Measurements from ENCODE around the gene YWHAG. TPM values are rescaled to one million over a fixed set of nuclear protein-coding genes. Genes with fewer than 3 reads are reported as not detected.
"Not testable (repeated sequence)": the region's sequence is repeated elsewhere in the genome, so short reads cannot be mapped to it uniquely, and the experiment has no call there.

The YWHAG gene
- polyA plus RNA-seq, 3 donors, result 36.7 to 168 (median 93.3) TPM

DNA sequence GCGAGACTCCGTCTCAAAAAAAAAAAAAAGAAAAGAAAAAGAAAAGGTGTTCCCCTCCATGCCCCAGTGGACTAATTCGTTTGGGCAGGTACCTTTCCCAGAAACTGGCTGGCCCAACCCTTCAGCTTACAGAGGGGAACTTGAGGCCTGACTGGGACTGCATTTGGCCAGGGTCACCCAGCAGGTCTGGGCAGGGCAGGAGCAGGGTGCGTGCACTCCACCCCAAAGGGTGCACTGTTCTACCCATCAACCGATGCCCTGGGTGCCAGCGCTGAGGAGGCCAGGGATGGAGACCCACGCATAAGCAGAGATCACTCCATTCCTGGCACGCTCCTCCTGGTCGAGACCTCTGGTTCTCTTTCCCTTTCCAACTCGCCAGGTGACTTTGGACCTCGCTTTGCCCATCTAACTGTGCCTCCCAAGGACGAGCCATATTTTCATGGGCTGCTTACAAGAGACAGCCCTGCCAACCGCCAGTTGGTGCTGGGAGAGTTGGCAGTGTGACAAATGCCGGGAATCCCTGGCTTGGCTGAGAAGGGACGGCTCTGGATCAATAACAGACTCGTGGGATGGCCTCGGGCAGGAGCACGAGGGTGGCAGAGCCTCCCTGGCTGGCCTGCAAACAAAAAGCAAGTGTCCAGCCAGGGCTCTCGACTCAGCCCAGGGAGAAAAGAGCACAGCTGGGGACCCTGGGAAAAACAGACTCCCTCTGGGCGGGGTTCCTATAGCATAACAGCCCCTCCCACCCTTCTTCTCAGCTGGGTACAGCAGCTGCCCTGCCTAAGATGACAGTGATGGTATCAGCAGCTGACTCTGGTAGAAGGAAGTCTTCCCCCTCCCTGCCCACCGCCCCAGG is 48.5 kb downstream of the YWHAG start:
- H3K27ac ChIP-seq (ENCODE audit: low read depth, low read length), result no peak overlapping the region
- 24 to 72% (median 71%) methylated on average over 20 to 21 of the region's 21 CpGs for WGBS, 3 donors

DNA sequence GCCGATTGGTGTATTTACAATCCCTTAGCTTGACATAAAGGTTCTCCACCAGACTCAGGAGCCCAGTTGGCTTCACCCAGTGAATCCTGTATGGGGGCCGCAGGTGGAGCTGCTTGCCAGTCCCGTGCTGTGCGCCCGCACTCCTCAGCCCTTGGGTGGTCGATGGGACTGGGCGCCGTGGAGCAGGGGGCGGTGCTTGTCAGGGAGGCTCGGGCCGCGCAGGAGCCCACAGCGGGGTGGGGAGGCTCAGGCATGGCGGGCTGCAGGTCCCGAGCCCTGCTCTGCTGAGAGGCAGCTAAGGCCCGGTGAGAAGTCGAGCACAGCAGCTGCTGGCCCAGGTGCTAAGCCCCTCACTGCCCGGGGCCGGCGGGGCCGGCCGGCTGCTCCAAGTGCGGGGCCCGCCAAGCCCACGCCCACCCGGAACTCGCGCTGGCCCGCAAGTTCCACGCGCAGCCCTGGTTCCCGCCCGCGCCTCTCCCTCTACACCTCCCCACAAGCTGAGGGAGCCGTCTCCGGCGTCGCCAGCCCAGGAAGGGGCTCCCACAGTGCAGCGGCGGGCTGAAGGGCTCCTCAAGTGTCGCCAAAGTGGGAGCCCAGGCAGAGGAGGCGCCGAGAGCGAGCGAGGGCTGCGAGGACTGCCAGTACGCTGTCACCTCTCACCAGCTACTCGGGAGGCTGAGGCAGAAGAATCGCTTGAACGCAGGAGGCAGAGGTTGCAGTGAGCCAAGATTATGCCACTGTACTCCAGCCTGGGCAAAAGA is 49.3 kb downstream of the YWHAG start:
- H3K27ac ChIP-seq (ENCODE audit: low read depth, low read length), result not testable (repeated sequence)

DNA sequence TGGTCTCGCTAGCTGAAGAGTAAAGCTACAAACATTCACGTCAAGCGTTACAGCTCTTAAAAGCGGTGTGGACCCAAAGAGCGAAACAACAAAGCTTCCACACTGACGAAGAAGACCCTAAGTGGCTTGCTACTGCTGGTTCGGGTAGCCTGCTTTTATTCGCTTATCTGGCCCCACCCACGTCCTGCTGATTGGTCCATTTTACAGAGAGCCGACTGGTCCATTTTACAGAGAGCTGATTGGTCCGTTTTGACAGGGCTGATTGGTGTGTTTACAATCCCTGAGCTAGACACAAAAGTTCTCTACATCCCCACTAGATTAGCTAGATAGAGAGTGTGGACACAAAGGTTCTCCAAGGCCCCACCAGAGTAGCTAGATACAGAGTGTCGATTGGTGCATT is 49.9 kb downstream of the YWHAG start:
- 86 to 96% (median 93%) methylated on average over 12 of the region's 12 CpGs for WGBS, 3 donors
- not testable (repeated sequence) for H3K27ac ChIP-seq (ENCODE audit: low read depth, low read length)

More for the DNA sequence above, 49.3 kb downstream of the YWHAG start:
- WGBS, 3 donors, result 93 to 96% (median 94%) methylated on average over 36 to 50 of the region's 50 CpGs

DNA sequence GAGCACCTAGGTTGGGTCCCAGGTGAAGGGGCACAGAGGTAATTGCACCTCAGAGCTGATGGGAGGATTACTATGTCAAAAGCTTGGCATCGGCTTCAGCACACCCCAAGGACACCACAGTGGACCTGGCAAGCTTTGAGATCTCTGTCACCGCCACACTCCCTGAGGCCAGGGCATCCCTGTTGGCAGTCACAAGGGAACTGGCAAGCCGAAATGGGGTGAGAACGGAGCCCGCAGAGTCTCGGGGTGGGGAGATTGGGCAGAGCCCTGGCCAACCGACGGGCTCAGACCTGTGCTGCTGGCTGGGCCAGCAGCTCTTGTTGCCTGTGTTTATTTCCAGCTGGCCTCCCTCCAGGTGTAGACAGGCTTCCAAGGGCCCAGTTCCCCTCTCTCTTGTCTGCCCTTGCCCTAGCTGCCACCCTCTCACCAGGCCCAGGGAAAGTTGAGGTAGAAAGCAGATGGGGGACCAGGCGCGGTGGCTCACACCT is 53.9 kb downstream of the YWHAG start:
- WGBS, 3 donors, result 26 to 69% (median 61%) methylated on average over 10 of the region's 10 CpGs
- H3K27ac ChIP-seq (ENCODE audit: low read depth, low read length), result no peak overlapping the region

DNA sequence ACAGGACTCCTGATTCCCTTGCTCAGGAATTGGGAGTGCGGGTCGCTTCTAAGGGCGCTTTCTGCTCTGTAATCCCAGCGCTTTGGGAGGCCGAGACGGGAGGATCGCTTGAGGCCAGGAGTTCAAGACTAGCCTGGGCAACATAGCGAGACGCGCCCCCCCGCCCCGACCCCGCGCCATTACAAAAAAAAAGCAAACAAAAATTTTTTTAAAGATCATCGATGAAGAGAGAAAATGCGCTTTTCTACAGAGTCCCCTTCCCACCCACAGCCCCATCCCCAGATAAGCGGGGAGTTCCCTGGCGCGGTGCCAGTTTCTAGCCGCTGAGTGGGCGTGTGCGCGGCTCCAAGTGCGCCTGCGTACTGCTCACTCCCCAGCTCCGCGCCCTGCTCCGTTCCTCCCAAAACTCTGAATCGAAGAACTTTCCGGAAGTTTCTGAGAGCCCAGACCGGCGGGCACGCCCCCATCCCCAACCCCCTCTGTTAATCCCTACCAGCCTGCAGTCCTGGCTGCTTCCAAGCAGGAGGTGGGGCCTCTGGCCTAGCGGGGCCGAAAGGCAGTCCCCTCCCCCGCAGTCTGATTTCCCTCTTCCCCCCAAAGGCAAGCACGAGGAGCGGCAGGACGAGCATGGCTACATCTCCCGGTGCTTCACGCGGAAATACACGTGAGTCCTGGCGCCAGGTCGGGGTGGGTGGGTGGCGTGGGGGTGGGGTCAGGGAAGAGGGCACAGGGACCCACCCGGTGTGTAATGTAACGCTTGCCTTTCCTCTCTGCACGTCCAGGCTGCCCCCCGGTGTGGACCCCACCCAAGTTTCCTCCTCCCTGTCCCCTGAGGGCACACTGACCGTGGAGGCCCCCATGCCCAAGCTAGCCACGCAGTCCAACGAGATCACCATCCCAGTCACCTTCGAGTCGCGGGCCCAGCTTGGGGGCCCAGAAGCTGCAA is 55.3 kb downstream of the YWHAG start:
- H3K27ac ChIP-seq (ENCODE audit: low read depth, low read length), result peak overlapping the region; percentile 48
- 0 to 1% (median 1%) methylated on average over 49 to 56 of the region's 56 CpGs for WGBS, 3 donors

DNA sequence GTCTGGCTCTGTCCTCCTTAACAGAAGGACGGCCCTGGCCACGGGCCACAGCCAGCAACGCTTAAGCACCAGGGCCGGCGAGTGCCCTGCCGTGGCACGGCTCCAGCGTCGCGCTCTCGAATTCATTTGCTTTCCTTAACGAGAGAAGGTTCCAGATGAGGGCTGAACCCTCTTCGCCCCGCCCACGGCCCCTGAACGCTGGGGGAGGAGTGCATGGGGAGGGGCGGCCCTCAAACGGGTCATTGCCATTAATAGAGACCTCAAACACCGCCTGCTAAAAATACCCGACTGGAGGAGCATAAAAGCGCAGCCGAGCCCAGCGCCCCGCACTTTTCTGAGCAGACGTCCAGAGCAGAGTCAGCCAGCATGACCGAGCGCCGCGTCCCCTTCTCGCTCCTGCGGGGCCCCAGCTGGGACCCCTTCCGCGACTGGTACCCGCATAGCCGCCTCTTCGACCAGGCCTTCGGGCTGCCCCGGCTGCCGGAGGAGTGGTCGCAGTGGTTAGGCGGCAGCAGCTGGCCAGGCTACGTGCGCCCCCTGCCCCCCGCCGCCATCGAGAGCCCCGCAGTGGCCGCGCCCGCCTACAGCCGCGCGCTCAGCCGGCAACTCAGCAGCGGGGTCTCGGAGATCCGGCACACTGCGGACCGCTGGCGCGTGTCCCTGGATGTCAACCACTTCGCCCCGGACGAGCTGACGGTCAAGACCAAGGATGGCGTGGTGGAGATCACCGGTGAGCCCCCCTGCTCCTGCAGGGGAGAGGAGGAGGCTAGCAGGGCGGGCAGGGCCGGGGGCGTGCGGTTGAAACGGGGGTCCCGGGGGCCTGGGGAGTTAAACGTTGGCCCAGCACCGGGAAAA is 56.2 kb downstream of the YWHAG start, which contains the start of gene HSPB1:
Gene HSPB1 (plus strand): TSS at position 327 of the 855 bp plus-strand sequence. CDS start 40 bp downstream, at position 367.
- peak within 1 kb of the TSS; percentile 48 for H3K27ac ChIP-seq (ENCODE audit: low read depth, low read length)
- 0 to 1% (median 0%) methylated on average over 70 to 75 of the region's 75 CpGs for WGBS, 3 donors

DNA sequence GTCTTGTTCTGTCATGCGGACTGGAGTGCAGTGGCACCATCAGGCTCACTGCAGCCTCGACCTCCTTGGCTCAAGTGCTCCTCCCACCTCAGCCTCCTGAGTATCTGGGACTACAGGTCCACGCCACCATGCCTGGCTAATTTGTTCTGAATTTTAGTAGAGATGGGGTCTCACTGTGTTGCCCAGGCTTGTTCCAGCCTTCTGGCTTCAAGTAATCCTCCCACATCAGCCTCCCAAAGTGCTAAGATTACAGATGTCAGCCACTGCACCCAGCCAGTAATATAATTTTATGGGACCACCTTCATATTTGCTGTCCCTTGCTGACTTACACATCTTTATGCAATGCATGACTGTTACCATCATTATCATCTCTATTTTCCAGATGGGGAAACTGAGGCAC is 57.8 kb downstream of the YWHAG start:
- H3K27ac ChIP-seq (ENCODE audit: low read depth, low read length), result no peak overlapping the region
- 96 to 99% (median 97%) methylated on average over 3 of the region's 3 CpGs for WGBS, 3 donors

DNA sequence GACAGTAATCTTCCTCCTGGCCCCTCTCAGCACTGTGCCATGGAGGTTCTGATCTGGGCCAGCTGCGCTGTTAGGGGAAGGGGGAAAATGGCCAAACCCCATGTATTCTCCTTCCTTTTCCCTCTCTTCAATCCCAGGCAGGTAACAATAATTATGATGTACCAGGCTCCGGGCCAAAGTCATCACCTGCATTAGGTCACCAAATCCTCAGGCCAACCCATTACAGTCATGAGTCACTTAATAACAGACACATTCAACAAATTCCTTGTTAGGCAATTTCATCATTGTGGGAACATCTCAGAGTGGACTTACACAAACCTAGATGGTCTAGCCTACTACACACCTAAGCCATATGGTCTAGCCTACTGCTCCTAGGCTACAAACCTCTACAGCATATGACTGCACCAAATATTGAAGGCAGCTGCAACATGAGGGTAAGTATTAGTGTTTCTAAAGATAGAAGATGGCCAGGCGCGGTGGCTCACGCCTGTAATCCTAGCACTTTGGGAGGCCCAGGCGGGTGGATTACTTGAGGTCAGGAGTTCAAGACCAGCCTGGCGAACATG is 58.5 kb downstream of the YWHAG start:
- H3K27ac ChIP-seq (ENCODE audit: low read depth, low read length), result no peak overlapping the region
- WGBS, 3 donors, result 83 to 94% (median 90%) methylated on average over 7 of the region's 7 CpGs

DNA sequence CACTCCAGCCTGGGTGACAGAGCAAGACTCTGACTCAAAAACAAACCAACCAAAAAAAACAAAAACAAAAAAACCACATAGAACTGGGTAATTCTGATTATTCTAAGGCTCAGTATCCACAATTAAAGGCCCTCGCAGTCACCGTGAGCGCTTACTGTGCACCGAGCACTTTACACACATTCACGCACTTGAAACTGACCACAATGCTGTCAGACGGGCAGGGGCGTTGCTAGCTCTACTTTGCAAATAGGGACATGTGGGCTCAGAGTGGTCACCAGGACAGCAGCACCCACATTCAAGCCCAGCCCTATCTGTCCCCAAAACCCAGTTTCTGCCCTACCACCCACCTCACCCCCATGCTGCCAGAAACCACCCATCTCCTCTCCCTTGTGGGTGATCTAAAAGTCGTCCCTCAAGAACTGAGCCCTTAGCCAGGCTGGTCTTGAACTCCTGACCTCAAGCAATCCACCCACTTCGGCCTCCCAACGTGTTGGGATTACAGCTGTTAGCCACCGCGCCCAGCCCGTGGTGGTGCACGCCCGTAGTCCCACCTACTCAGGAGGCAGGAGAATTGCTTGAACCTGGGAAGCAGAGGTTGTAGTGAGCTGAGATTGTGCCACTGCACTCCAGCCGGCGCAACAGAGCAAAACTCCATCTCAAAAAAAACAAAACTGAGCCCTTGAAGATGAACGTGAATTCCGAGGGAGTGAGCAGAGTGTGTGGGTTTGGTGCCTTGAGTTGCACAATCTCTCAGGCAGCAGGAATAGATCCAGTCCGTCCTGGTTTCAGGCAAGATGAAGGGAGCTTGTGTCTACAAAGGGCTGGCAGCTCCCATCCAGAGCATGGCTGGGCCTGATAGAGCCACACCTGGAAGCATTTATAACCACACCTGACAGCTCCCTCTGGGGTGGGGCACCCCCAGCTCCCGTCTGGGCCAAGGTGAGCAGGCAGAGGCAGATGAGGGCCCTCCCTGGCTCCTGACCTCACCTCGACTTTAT is 61.7 kb downstream of the YWHAG start:
- no peak overlapping the region for H3K27ac ChIP-seq (ENCODE audit: low read depth, low read length)
- WGBS, 3 donors, result 55 to 66% (median 56%) methylated on average over 22 of the region's 22 CpGs

DNA sequence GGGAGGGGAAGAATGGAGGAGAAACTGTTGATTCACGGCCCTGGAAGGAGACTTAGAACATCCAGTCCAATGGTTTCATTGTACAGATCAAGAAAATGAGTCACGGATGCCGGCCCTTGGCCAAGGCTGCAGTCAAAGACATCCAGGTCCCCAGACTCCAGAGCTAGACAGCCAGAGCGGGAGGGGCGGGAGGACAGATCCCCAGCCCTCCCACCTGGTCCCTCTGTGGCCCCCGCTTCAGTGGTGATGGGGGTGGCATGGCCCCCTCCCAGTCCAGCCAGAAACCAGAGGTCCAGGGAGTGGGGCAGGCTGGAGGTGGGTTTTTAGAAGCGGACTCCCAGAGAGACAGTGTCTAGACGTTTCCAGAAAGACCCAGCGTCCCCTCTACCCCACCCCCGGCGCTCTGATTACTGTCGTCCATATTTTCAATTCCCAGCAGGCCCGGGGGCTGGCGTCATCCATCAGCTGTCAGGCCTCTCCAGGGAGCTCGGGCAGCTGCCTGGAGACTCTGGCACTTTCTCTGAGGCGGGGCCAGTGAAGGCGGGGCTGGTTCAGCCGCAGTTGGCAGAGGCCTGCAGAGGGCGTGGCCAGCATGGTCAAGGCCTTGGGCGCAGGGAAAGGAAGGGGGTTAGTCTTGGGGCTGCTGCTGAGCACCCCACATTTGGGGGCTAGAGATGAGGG is 64.3 kb downstream of the YWHAG start:
- peak overlapping the region; percentile 78 for H3K27ac ChIP-seq (ENCODE audit: low read depth, low read length)
- 15 to 30% (median 19%) methylated on average over 19 to 20 of the region's 20 CpGs for WGBS, 3 donors

DNA sequence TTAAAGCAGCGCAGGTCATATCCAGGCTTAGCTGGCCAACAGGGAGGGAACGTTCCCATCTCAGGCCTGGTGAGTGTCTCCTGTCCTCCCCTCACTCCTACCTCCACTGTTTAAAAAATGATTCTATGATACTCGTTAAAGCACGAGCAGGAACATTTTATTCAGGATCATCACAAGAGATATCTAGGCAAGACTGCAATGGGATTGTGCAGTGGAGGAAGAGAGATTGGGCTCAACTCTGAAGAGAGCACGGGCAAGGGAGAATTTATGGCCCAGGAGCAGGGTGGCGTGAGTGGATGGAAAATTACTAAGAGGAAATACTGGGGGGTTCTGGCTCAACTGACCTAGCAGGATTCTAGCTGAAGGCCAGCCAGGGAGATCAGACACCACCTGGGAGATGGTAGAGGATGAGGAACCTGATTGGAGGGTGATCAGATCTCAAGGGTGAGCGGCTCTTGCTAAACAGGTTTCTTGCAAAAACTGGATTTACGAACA is 65.3 kb downstream of the YWHAG start:
- WGBS, 3 donors, result 60 to 83% (median 61%) methylated on average over 8 of the region's 8 CpGs
- H3K27ac ChIP-seq (ENCODE audit: low read depth, low read length), result no peak overlapping the region

DNA sequence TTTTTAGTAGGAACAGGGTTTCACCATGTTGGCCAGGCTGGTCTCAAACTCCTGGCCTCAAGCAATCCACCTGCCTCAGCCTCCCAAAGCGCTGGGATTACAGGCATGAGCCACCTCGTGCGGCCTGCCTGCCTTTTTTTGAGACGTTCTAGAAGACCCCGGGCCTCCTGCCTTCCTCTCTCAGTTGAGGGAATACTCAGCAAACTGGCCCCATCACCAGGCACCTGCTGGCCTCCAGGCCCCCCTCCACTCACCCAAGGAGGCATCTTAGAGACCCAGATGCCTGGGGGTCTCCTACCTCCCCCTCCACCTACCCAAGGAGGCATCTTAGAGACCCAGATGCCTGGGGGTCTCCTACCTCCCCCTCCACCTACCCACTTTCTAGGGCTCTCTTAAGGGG is 65.9 kb downstream of the YWHAG start:
- 73 to 84% (median 81%) methylated on average over 5 of the region's 5 CpGs for WGBS, 3 donors
- H3K27ac ChIP-seq (ENCODE audit: low read depth, low read length), result not testable (repeated sequence)

DNA sequence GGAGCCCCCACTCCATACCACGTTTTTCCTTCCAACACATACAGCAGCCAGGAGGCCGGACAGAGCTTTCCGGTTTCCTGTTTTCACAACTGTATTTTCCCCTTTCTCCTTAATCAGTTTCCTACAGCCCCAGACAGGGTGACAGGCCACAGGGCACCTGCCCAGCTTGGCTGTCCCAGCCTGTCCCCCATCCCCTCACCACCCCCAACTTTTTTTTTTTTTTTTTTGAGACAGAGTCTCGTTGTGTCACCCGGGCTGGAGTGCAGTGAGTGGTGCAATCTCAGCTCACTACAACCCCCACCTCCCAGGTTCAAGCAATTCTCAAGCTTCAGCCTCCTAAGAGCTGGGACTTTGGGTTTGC is 66.6 kb downstream of the YWHAG start:
- H3K27ac ChIP-seq (ENCODE audit: low read depth, low read length), result peak overlapping the region; percentile 79
- WGBS, 3 donors, result 3 to 29% (median 7%) methylated on average over 5 of the region's 5 CpGs

DNA sequence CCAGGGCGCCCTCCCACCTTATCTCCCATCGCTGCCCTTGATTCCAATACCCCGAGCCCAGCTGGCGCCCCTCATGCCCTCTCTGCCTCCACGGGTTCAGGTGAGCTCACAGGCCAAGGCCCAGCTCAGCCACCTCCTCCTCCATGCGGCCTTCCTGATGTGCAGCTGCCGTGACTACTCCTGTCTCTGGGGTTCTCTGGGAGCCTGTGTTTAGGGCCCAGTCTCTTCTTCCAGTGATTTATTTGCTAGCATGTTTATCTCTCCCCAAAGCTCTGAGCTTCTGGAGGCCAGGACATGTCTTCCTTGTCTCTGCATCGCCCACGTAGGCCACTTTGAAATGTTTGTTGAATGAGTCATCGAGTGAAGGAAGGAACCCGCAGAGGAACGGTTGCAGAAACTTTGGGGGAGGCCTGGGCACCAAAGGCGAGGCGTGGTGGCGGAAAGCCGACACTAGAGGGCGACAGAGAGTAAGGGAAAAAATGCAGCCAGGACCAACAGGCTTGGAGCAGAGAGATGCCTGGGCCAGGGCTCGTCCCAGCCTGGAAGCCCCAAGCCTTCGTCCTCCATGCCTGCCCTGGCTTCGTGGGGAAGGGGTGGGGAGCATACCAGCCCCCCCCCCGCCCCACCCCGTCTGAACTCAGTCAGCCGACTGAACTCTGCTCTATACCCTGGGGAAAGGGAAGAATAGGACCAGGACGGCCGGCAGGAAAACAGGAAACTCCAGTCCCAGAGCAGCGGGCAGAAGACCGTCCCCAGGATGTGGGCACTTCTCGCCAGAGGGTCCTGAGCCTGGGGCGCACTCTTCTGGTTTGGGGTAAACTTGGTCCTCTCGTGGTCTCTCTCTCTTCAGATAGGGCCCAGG is 67.2 kb downstream of the YWHAG start:
- peak overlapping the region; percentile 79 for H3K27ac ChIP-seq (ENCODE audit: low read depth, low read length)
- 10 to 16% (median 12%) methylated on average over 30 of the region's 30 CpGs for WGBS, 3 donors
